ENCODE measurements around the gene AK2. TPM values are rescaled to one million over a fixed set of nuclear protein-coding genes. Genes with fewer than 3 reads are reported as not detected.

The AK2 gene
- polyA plus RNA-seq, 2 of the 4 experiments (the other 2 are of a cell fraction), result 164 to 178 TPM

GRCh38 chr1:32985226-32985625 lies 51.5 kb downstream of the AK2 start (continued):
- no peak for TF ChIP-seq CTCF (IDR thresholded peaks at IDR 0.05)
- TF ChIP-seq HOXB5 (CRISPR knock-in tag; IDR thresholded peaks at IDR 0.05), result no peak
- no peak for TF ChIP-seq EP300 (IDR thresholded peaks at IDR 0.05)
- no peak for TF ChIP-seq USF2 (IDR thresholded peaks at IDR 0.05)
- no peak for TF ChIP-seq RCOR1 (IDR thresholded peaks at IDR 0.05; ENCODE audit: low read depth, low read length)

- TF ChIP-seq JUNB (IDR thresholded peaks at IDR 0.05) (no peak), FOSB (CRISPR knock-in tag; IDR thresholded peaks at IDR 0.05) (no peak), RARB (CRISPR knock-in tag; IDR thresholded peaks at IDR 0.05) (no peak), HDAC2 (IDR thresholded peaks at IDR 0.05) (no peak), ZFP36 (IDR thresholded peaks at IDR 0.05; ENCODE audit: borderline replicate concordance, partially characterized antibody) (no peak), CTCF (IDR thresholded peaks at IDR 0.05) (no peak)
- H3K4me2 ChIP-seq, result no peak overlapping the region
- ATAC-seq, result no peak
- CTCF ChIA-PET, result interaction anchor here (0.9 to 1.6 kb wide), 5 partner anchors 9 to 113 kb away, joined by 3 to 6 read pairs (median 4); no protein-coding TSS in a partner anchor
- H3K4me3 ChIP-seq, result no peak overlapping the region
- WGBS (ENCODE audit: missing lambda C conversion rate), result 92% methylated on average over 1 of the region's 1 CpG
- POLR2A ChIA-PET, result interaction anchor here (1.1 to 1.8 kb wide), 2 partner anchors 20 kb away, joined by 3 to 8 read pairs; partner anchors contain the start of gene RNF19B
- DNase-seq (ENCODE audit: low read depth in 1 of 2, low spot score in 1 of 2), result no peak
- no peaks in the 10 kb centered on the region for H3K9me3 ChIP-seq
- H3K4me1 ChIP-seq, result peaks cover 40% of the 10 kb centered on the region
- no peak for FAIRE-seq
- peak overlapping the region in 1 of 2 experiments; percentile 61; a peak in 3 of 6 replicates for H3K27ac ChIP-seq
Observed at GRCh38 chr1:32984455-32985171, 52.1 kb downstream of the AK2 start.

- FAIRE-seq (no peak), ATAC-seq (no peak), DNase-seq (ENCODE audit: low read depth in 1 of 2, low spot score in 1 of 2) (no peak)
- H3K4me1 ChIP-seq, result peaks cover 34% of the 10 kb centered on the region
- ChIA-PET CTCF (interaction anchor here (0.9 to 1.6 kb wide), 2 partner anchors 23 to 112 kb away, joined by 3 to 6 read pairs; no protein-coding TSS in a partner anchor), POLR2A (interaction anchor here (1.1 kb wide), 1 partner anchor 19 kb away, joined by 3 read pairs; the partner anchor contains the start of gene RNF19B)
- no peak for TF ChIP-seq CEBPB (IDR thresholded peaks at IDR 0.05)
- no peak for TF ChIP-seq EHMT2 (IDR thresholded peaks at IDR 0.05; ENCODE audit: low read depth)
- TF ChIP-seq ESRRA (IDR thresholded peaks at IDR 0.05; ENCODE audit: borderline replicate concordance, low read length), result no peak
- TF ChIP-seq RNF2 (IDR thresholded peaks at IDR 0.05; ENCODE audit: borderline replicate concordance, low read depth), result no peak
- no peak for TF ChIP-seq MYC (IDR thresholded peaks at IDR 0.05; ENCODE audit: borderline replicate concordance, low read length)
- no peak for TF ChIP-seq ELK1 (IDR thresholded peaks at IDR 0.05; ENCODE audit: low read depth, low read length)
- no peak for TF ChIP-seq ZSCAN20 (CRISPR knock-in tag; IDR thresholded peaks at IDR 0.05)
- no peak for TF ChIP-seq FOXS1 (CRISPR knock-in tag; IDR thresholded peaks at IDR 0.05)
- no peak for TF ChIP-seq PHF8 (IDR thresholded peaks at IDR 0.05; ENCODE audit: borderline replicate concordance, low read depth)
- TF ChIP-seq CBX8 (IDR thresholded peaks at IDR 0.05), result no peak
- no peak for TF ChIP-seq MAX (IDR thresholded peaks at IDR 0.05)
- TF ChIP-seq POLR2AphosphoS2 (conservative IDR thresholded peaks at IDR 0.05; ENCODE audit: low read length), result no peak
- no peak for TF ChIP-seq CBX2 (IDR thresholded peaks at IDR 0.05; ENCODE audit: borderline replicate concordance, low read depth)
- TF ChIP-seq HOXB5 (CRISPR knock-in tag; IDR thresholded peaks at IDR 0.05), result no peak
- TF ChIP-seq GATA3 (IDR thresholded peaks at IDR 0.05; ENCODE audit: borderline replicate concordance), result no peak
- no peak for TF ChIP-seq FOSL2 (IDR thresholded peaks at IDR 0.05)
- no peak for TF ChIP-seq FOSL2 (CRISPR knock-in tag; IDR thresholded peaks at IDR 0.05)
- no peak for TF ChIP-seq MAZ (IDR thresholded peaks at IDR 0.05; ENCODE audit: borderline replicate concordance, low read depth, low read length)
- no peak for TF ChIP-seq CHD4 (IDR thresholded peaks at IDR 0.05; ENCODE audit: borderline replicate concordance)
- no peak for TF ChIP-seq RCOR1 (IDR thresholded peaks at IDR 0.05; ENCODE audit: low read depth, low read length)
- no peak for TF ChIP-seq MAFK (IDR thresholded peaks at IDR 0.05; ENCODE audit: partially characterized antibody)
- peak overlapping the region in 1 of 2 experiments; percentile 61; a peak in 3 of 6 replicates for H3K27ac ChIP-seq
- no peak overlapping the region for H3K4me3 ChIP-seq
- 85% methylated on average over 4 of the region's 4 CpGs for WGBS (ENCODE audit: missing lambda C conversion rate)
- no peak overlapping the region for H3K4me2 ChIP-seq
- H3K9me3 ChIP-seq, result no peaks in the 10 kb centered on the region
Observed at GRCh38 chr1:32984090-32984454, 52.6 kb downstream of the AK2 start.

All from A549 (cell line).